Thoracic aorta endothelial cell (primary cell): ENCODE data around the gene C10orf71. TPM values are rescaled to one million over a fixed set of nuclear protein-coding genes. Genes with fewer than 3 reads are reported as not detected.

Experiments used
- total RNA-seq: library from RNA; depleted of rRNA; stranded (reverse); fragments of >200 nt; gene quantifications from 2 replicates; pipeline ENCODE4 v1.2.3, GENCODE V29; 2012

Gene C10orf71, protein sequence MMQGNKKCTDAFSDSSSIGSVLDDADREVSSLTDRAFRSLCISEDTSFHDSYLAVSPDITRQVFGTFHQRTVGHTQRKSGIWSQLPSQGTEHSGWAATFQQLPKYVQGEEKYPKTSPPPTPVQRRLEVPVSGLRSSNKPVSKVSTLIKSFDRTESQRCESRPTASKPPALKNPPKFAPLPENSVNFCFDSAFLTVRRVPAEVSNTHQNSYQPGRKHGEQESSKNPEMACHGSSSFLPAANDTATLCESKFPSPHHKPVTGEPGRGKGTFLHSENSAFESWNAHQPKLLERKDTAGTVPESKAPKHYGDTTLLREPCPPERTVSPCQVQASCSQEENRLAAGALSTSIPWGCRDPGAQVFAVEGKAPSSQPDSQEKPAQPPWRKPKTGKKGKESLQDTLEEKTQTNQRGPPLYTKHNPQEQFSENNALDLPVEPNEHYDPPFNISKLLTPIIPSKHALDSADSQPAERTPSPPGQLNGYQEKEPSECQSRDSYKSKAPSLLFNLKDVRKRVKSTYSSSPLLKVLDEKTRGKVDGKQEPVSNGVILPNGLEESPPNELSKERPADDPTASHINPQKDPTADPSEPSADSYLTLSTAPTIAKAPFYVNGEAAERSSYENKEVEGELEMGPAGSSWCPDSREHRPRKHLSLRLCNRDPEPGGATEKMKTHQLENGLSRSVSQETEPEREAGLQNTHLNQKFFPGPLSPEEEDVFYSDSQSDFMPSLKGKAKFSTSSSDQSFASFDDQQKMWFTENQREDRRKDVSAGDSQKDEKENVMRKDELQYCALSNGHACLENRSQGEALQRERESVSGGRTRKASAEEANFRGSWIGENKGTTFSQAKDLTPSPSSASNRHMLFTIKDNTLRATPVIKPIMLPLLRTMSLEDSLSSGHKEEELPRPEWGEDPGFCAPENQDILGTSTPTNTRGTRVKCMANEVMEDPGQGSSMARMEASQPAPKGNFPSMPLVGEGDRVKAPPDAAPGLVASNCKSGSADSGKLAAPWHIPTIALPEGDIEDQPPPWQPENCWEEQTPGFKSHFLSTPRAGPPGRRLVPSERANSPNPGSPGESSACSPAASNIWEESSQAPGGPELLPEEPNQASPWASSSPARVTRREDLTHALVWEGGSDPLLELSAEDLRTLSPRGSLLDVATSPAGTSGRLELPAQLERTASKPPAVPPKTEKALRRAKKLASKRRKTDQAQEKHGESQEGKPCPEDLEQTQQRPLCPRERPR (N-terminal part only)
- not detected in 2 replicates for total RNA-seq

DNA sequence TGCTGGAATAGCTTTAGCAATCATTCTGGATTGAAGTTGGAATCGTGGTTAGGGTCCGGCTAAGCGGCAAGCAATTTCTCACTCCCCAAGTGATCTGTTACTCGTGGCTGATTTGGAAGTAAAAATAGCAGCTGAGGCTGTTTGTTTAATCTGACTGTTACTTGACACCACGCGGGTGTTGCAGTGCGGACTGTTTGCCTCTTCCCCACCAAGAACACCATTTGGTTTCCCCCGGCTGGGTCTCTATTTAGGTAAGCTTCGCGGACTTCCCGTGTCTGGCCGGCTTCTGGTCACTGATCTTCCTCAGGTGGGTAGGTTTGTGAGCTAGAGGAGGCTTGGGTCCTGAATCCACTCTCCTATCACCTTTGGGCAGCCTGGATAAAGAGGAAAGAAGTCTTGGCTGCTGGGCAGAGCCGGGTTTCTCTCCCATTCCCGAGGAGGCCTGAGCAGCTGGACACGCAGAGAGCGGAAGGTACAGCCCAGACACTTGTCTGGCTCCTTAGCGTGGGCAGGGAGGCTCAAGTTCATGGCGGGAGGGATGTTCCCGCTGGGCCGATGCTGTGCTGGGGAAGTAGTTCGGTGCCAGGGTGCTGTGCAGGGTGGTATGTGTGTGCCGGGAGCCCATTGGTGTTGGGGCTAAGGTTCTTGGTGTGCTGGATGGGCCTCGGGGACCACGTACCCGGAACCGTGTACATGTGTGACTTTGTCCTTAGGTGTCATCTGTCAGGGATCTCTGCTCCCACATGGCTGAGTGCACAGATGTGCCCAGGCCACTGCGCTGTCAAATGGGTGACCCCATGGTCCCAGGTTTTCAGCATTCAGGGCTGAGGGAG lies at the start of gene C10orf71:
C10orf71 (plus strand) TSS at position 188 of the 833 bp plus-strand sequence. CDS start 23,376 bp downstream, outside the sequence.

Other genes with a start within 250 kb of the C10orf71 start
- 0.27 and 1.1 TPM in 2 replicates for gene VSTM4, start 183.6 kb upstream of the C10orf71 start, total RNA-seq
- not detected in 2 replicates for gene FAM170B, start 165.1 kb upstream of the C10orf71 start, total RNA-seq
- gene TMEM273, start 110.8 kb upstream of the C10orf71 start, total RNA-seq = 4.7 and 4.8 TPM in 2 replicates
- gene DRGX, start 96.9 kb downstream of the C10orf71 start, total RNA-seq = not detected in 2 replicates
- gene ERCC6, start 240.0 kb downstream of the C10orf71 start, total RNA-seq = 58.9 and 98.9 TPM in 2 replicates